PFSK-1 (cell line): ENCODE data around the gene YIPF2.

Experiments
- FOXP2 ChIP-seq: optimal IDR thresholded peaks from 2 replicates; pipeline ENCODE3; 2011; ENCODE audit warnings: borderline replicate concordance, control low read depth, inconsistent platforms; ENCODE audit not compliant: insufficient read depth; ENCODE audit errors: extremely low read length, extremely low read depth
- POLR2AphosphoS5 ChIP-seq: IDR thresholded peaks from 2 replicates; pipeline ENCODE4 v1.6.1; 2012; ENCODE audit warnings: low read depth, mild to moderate bottlenecking, control low read depth, low read length, moderate library complexity
- REST ChIP-seq, 2 experiments: IDR thresholded peaks; 2 replicates each; pipeline versions ENCODE4 v1.6.1 to v1.8.0; 2011 to 2012; ENCODE audit warnings: low read depth in 2 of 2, low read length in 2 of 2, control low read depth in 1 of 2, inconsistent platforms in 1 of 2, mild to moderate bottlenecking in 1 of 2, moderate library complexity in 1 of 2; ENCODE audit not compliant: insufficient read depth in 1 of 2
- SIN3A ChIP-seq: IDR thresholded peaks from 2 replicates; pipeline ENCODE4 v1.6.1; 2012; ENCODE audit warnings: mild to moderate bottlenecking, low read length, moderate library complexity, borderline replicate concordance; ENCODE audit not compliant: insufficient read depth
- TAF1 ChIP-seq: IDR thresholded peaks from 2 replicates; pipeline ENCODE4 v1.6.1; 2012; ENCODE audit warnings: low read length, control low read depth, borderline replicate concordance; ENCODE audit not compliant: insufficient read depth

YIPF2 gene

GRCh38 chr19:10929402-10929794, 959 bp upstream of the YIPF2 start:
- no peak for TF ChIP-seq FOXP2
- TF ChIP-seq REST (IDR thresholded peaks at IDR 0.05; ENCODE audit: insufficient read depth in 1 of 2, low read depth in 2 of 2, low read length in 2 of 2) = no peak
- TF ChIP-seq POLR2AphosphoS5 = no peak
- no peak for TF ChIP-seq TAF1
- TF ChIP-seq SIN3A = no peak

- TF ChIP-seq REST (IDR thresholded peaks at IDR 0.05; ENCODE audit: insufficient read depth in 1 of 2, low read depth in 2 of 2, low read length in 2 of 2) (no peak), POLR2AphosphoS5 (no peak)
Measured at GRCh38 chr19:10927730-10928562, 493 bp downstream of the YIPF2 start.

GRCh38 chr19:10924597-10924996, 3.8 kb downstream of the YIPF2 start:
- TF ChIP-seq REST (IDR thresholded peaks at IDR 0.05; ENCODE audit: insufficient read depth in 1 of 2, low read depth in 2 of 2, low read length in 2 of 2) (no peak), TAF1 (no peak), FOXP2 (no peak), POLR2AphosphoS5 (no peak), SIN3A (no peak)

- TF ChIP-seq FOXP2 = no peak
- no peak for TF ChIP-seq REST (IDR thresholded peaks at IDR 0.05; ENCODE audit: insufficient read depth in 1 of 2, low read depth in 2 of 2, low read length in 2 of 2)
- no peak; the same call in 1 of the 2 replicates for TF ChIP-seq POLR2AphosphoS5
Measured at GRCh38 chr19:10923260-10924112, 5.0 kb downstream of the YIPF2 start.
